ENCODE measurements around the gene PAQR7.

DNA sequence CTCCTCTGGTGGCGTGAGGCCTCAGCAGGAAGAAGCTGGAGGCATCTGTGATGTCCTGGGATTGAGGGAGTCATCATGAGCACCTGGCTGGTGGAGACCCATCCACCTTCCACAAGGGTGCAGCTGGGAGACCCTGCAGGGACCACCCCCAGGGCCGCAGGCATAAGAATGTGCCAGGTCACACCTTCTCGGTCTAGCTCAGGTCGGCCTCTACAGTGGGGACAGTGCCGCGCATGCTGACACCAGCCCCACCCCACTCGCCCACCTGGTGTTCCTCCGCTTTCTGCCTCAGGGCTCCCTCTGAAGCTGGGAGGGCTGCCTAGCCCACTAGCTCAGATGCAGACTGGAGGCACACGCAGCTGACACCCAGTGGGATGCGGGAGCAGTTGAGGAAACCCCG, 5.8 kb upstream of the PAQR7 start:
- TF ChIP-seq, protein P1, sequence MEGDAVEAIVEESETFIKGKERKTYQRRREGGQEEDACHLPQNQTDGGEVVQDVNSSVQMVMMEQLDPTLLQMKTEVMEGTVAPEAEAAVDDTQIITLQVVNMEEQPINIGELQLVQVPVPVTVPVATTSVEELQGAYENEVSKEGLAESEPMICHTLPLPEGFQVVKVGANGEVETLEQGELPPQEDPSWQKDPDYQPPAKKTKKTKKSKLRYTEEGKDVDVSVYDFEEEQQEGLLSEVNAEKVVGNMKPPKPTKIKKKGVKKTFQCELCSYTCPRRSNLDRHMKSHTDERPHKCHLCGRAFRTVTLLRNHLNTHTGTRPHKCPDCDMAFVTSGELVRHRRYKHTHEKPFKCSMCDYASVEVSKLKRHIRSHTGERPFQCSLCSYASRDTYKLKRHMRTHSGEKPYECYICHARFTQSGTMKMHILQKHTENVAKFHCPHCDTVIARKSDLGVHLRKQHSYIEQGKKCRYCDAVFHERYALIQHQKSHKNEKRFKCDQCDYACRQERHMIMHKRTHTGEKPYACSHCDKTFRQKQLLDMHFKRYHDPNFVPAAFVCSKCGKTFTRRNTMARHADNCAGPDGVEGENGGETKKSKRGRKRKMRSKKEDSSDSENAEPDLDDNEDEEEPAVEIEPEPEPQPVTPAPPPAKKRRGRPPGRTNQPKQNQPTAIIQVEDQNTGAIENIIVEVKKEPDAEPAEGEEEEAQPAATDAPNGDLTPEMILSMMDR (conservative IDR thresholded peaks at IDR 0.05), result no peak
- no peak for TF ChIP-seq ZFX (IDR thresholded peaks at IDR 0.05)
